MCF 10A (cell line): Measurements from ENCODE around the gene CNTNAP2. TPM values are rescaled to one million over a fixed set of nuclear protein-coding genes. Genes with fewer than 3 reads are reported as not detected.

ENCODE experiments used
- BruUV-seq: library from RNA; stranded (reverse); fragments of 400-500 nt; replicated peaks from 2 replicates; lab custom pipeline; 2021; lab: Mats Ljungman, UMichigan
- CTCF ChIA-PET: fragments of 300-600 bp; sonication (Branson Sonifier 250); formaldehyde crosslinking; extraction: SDS; loops from one replicate; lab custom pipeline; 2021; ENCODE audit warnings: antibody characterized with exemption, inconsistent platforms; lab: Yijun Ruan, JAX
- POLR2A ChIA-PET: fragments of 300-600, 350-650 bp; sonication (Branson Sonifier 250); formaldehyde crosslinking; extraction: SDS; loops from one replicate; lab custom pipeline; 2020; ENCODE audit warnings: antibody characterized with exemption, inconsistent platforms; lab: Yijun Ruan, JAX
- DNase-seq: peaks from one replicate; pipeline ENCODE4 v3.0.0-alpha.2; 2018; ENCODE audit not compliant: unreplicated experiment
- H3K27ac Mint-ChIP-seq: one replicate; pipeline ENCODE4 v1.8.0; 2022; ENCODE audit warnings: mild to moderate bottlenecking, low read depth, mixed read lengths; ENCODE audit not compliant: unreplicated experiment
- H3K27me3 Mint-ChIP-seq: one replicate; pipeline ENCODE4 v1.8.0; 2022; ENCODE audit warnings: mixed read lengths; ENCODE audit not compliant: insufficient read depth, unreplicated experiment
- H3K36me3 Mint-ChIP-seq: one replicate; pipeline ENCODE4 v1.8.0; 2022; ENCODE audit warnings: mild to moderate bottlenecking, moderate library complexity, mixed read lengths; ENCODE audit not compliant: insufficient read depth, unreplicated experiment
- H3K4me1 Mint-ChIP-seq: one replicate; pipeline ENCODE4 v1.8.0; 2022; ENCODE audit warnings: mixed read lengths; ENCODE audit not compliant: insufficient read depth, unreplicated experiment
- H3K4me3 Mint-ChIP-seq: one replicate; pipeline ENCODE4 v1.8.0; 2022; ENCODE audit warnings: mild to moderate bottlenecking, moderate library complexity, mixed read lengths; ENCODE audit not compliant: unreplicated experiment
- H3K9me3 Mint-ChIP-seq: one replicate; pipeline ENCODE4 v1.8.0; 2022; ENCODE audit warnings: mixed read lengths; ENCODE audit not compliant: unreplicated experiment
- intact Hi-C: fragments of 100-400 bp; cut with micrococcal nuclease; formaldehyde crosslinking; loops from 2 replicates; pipeline ENCODE4 v1.14.1; 2022
- total RNA-seq: library from RNA; stranded (reverse); gene quantifications from 2 replicates; pipeline ENCODE4 v1.2.3, GENCODE V29; 2022
- TF ChIP-seq, protein P1 (sequence below): fragments of 200-600 bp; IDR thresholded peaks from one replicate; pipeline ENCODE4 v1.8.0; 2022; ENCODE audit warnings: antibody characterized with exemption, mild to moderate bottlenecking; ENCODE audit not compliant: unreplicated experiment

Gene CNTNAP2
- total RNA-seq, 1 experiment from 2014 or later, result 1.1 TPM

DNA sequence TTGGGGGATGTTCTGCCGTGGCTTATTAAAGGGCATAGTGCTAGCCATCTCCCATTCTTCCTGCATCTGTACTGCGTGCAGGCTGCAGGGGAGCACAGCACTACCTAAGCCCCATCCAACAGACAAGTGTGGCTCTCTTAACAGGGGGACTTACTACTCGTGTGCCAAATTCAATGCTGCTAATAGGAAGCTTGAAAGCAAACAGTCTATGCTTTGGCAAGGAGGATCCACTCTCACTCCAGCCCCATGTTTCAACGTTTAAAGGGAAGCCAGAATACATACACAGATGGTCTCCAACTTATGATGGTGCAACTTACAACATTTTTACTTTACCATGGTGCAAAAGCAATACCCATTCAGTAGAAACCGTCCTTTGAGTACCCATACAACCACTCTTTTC is 2245.9 kb downstream of the CNTNAP2 start:
- DNase-seq, result no peak
- Mint-ChIP-seq H3K27me3 (no peaks in the 10 kb centered on the region), H3K36me3 (no peaks in the 10 kb centered on the region), H3K9me3 (no peaks in the 10 kb centered on the region), H3K4me1 (no peaks in the 10 kb centered on the region), H3K4me3 (no peak overlapping the region), H3K27ac (no peak overlapping the region)
- CTCF ChIA-PET, result no interaction called here
- intact Hi-C loops, result no loop called here
- no TSS peak for BruUV-seq
- POLR2A ChIA-PET, result no interaction called here
- TF ChIP-seq, protein P1, sequence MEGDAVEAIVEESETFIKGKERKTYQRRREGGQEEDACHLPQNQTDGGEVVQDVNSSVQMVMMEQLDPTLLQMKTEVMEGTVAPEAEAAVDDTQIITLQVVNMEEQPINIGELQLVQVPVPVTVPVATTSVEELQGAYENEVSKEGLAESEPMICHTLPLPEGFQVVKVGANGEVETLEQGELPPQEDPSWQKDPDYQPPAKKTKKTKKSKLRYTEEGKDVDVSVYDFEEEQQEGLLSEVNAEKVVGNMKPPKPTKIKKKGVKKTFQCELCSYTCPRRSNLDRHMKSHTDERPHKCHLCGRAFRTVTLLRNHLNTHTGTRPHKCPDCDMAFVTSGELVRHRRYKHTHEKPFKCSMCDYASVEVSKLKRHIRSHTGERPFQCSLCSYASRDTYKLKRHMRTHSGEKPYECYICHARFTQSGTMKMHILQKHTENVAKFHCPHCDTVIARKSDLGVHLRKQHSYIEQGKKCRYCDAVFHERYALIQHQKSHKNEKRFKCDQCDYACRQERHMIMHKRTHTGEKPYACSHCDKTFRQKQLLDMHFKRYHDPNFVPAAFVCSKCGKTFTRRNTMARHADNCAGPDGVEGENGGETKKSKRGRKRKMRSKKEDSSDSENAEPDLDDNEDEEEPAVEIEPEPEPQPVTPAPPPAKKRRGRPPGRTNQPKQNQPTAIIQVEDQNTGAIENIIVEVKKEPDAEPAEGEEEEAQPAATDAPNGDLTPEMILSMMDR, result no peak

DNA sequence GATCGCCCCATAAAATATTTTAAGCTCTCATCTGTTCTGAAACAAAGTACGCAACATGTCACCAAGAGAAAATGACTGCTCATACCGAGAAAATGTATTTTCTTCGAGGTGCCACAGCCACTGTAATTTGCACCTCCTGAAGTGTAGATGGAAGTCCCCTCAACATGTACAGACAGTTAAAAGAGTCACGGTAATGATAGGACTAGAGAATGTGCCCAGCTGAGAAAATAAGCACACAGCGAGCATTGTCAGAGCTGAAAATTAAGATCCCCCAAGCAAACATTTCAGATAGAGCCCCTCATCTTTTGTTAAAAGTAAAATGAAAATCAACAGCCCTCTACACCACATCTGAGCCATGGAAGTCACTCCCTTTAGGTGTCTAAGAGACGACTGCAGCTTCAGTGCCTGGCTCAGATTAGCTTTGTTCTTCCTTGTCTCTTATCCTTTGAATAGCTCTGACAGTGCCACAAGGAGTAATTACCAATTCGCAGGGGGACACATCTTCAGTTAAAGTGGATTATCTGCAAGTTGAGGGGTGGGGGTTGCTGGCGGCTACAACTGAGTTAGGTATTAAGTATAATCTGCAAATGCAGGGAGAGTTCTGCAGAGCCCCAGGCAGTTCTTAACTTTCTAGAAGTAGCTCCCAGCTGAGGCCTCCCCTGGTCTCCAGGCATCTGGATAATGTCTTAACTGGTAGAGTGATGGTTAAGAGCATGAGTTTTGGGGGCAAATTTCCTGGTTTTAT is 2251.3 kb downstream of the CNTNAP2 start:
- BruUV-seq, result no TSS peak
- Mint-ChIP-seq H3K36me3 (no peaks in the 10 kb centered on the region), H3K27me3 (no peaks in the 10 kb centered on the region), H3K9me3 (no peaks in the 10 kb centered on the region), H3K27ac (no peak overlapping the region), H3K4me1 (no peaks in the 10 kb centered on the region), H3K4me3 (no peak overlapping the region)
- DNase-seq, result no peak
- TF ChIP-seq, protein P1, result no peak
- POLR2A ChIA-PET, result no interaction called here
- intact Hi-C loops, result no loop called here
- CTCF ChIA-PET, result interaction anchor here (0.6 to 1.5 kb wide), 4 partner anchors 20 to 1847 kb away, joined by 3 to 5 read pairs (median 4); no protein-coding TSS in a partner anchor

- Mint-ChIP-seq H3K36me3 (no peaks in the 10 kb centered on the region), H3K4me1 (no peaks in the 10 kb centered on the region), H3K27me3 (no peaks in the 10 kb centered on the region), H3K27ac (no peak overlapping the region), H3K4me3 (no peak overlapping the region), H3K9me3 (no peaks in the 10 kb centered on the region)
- DNase-seq, result no peak
- ChIA-PET CTCF (interaction anchor here (1.1 to 1.5 kb wide), 3 partner anchors 16 to 30 kb away, joined by 3 to 4 read pairs (median 3); no protein-coding TSS in a partner anchor), POLR2A (no interaction called here)
- TF ChIP-seq, protein P1, result no peak
- intact Hi-C loops, result no loop called here
- BruUV-seq, result no TSS peak
These were observed 2252.0 kb downstream of the CNTNAP2 start for GRCh38 chr7:148368562-148368961.

DNA sequence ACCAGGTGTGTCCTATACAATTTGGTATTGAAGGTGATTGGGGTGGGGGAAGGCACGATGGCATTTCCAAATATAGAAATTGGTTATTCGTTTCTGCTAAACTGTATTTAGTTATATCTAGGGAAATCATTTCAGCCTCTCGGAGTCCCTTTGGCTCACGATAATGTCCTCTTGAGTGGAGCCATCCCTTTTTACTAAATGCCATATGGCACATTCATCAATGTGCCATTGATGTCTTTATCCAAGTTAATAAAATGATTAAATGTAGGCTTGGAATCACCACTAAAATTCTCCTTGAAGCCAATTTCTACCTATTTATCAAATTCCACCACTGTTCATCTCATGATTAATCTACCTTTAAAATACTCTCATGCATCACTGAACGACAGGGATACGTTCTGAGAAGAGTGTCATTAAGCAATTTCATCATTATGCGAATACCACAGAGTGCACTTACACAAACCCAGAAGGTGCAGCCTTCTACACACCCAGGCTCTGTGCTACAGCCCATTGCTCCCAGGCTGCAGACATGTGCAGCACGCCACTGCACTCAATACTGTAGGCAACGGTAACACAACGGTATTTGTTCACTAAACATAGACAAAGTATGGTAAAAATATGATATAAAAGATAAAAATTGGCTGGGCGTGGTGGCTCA is 2254.8 kb downstream of the CNTNAP2 start:
- BruUV-seq, result no TSS peak
- TF ChIP-seq, protein P1, result no peak
- ChIA-PET POLR2A (no interaction called here), CTCF (interaction anchor here (1.0 kb wide), 1 partner anchor 10 kb away, joined by 3 read pairs; no protein-coding TSS in a partner anchor)
- Mint-ChIP-seq H3K27ac (no peak overlapping the region), H3K4me1 (no peaks in the 10 kb centered on the region), H3K9me3 (no peaks in the 10 kb centered on the region), H3K4me3 (no peak overlapping the region), H3K36me3 (no peaks in the 10 kb centered on the region), H3K27me3 (no peaks in the 10 kb centered on the region)
- intact Hi-C loops, result no loop called here
- no peak for DNase-seq
